Renal cortical epithelial cell (primary cell): ENCODE data around the gene NTNG2. TPM values are rescaled to one million over a fixed set of nuclear protein-coding genes. Genes with fewer than 3 reads are reported as not detected.
"Not testable (repeated sequence)": the region's sequence is repeated elsewhere in the genome, so short reads cannot be mapped to it uniquely, and the experiment has no call there.

Source experiments
- DNase-seq: peaks from one replicate; pipeline ENCODE4 v3.0.0-alpha.2; 2011; ENCODE audit warnings: low read depth
- total RNA-seq: library from RNA; depleted of rRNA; stranded (reverse); fragments of >200 nt; gene quantifications from 2 replicates; pipeline ENCODE4 v1.2.3, GENCODE V29; 2014

NTNG2 gene, protein sequence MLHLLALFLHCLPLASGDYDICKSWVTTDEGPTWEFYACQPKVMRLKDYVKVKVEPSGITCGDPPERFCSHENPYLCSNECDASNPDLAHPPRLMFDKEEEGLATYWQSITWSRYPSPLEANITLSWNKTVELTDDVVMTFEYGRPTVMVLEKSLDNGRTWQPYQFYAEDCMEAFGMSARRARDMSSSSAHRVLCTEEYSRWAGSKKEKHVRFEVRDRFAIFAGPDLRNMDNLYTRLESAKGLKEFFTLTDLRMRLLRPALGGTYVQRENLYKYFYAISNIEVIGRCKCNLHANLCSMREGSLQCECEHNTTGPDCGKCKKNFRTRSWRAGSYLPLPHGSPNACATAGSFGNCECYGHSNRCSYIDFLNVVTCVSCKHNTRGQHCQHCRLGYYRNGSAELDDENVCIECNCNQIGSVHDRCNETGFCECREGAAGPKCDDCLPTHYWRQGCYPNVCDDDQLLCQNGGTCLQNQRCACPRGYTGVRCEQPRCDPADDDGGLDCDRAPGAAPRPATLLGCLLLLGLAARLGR
- 0.15 and 0.17 TPM in 2 replicates for total RNA-seq

GRCh38 chr9:132161743-132162184 is at the start of gene NTNG2:
NTNG2 (plus strand) TSS chr9:132162058; CDS start chr9:132166832, 4,774 bp downstream.
- no peak for DNase-seq

DNA sequence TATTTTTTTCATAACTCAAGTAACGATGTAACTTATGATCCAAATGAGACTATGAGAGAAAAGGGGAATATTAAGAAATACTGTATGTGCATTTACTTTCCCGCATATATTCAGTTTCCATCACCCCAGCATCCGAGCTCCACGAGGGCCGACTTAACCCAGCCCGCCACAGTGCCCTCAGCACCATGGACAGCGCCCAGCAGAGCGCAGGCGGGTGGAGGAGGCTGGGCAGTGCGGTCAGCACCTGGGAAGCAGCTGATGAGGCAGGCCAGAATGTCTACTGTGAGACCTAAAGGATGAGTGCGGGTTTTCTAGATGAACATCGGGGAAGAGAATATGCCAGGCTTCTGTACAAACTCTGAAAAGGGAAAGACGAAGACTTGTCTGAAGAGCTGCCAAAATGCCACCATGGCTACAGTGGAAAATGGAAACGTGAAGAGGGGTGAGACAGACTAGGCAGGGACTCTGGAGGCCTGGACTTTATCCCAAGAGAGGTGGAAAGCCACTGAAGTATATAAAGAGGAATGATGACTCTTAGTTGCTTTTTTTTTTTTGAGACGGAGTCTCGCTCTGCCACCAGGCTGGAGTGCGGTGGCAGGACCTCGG is 47.7 kb upstream of the NTNG2 start:
- DNase-seq = peak; percentile 24

DNA sequence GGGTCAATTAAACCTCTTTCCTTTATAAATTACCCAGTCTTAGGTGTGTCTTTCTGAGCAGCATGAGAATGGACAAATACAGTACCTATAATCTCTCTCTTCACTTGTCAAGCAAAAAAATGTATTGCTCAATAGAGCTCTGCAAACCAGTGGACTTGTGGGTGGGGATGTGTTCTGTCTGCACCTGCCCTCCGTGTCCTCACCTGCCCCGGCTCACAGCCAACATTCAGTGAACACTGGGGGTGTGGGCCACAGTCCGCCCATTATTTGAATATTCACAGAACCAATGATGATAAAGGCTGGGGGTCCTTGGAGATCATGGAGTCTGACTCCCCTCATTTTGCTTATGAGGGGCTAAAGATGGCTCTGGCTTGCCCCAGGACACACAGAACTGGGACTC is 45.3 kb upstream of the NTNG2 start:
- no peak for DNase-seq

- DNase-seq = no peak
Observed at GRCh38 chr9:132117694-132118093, 44.2 kb upstream of the NTNG2 start.

DNA sequence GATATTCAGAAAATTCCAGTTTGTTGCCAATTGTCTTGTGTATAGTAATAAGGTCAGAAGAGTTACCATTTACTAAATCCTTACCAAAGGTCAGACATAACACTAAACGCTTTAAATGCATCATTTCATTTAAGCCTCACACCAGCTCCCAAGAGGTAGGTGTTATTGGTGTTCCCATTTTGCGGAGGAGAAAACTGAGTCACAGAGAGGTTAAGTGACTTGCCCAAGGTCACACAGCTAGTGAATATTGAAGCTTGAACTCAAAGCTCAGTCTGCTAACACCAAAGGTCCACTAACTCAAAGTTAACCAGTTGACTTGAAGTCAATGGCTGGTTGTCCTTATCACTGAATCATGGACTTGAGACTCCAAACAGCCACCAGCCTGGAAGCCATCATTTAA is 40.8 kb upstream of the NTNG2 start:
- DNase-seq = no peak

DNA sequence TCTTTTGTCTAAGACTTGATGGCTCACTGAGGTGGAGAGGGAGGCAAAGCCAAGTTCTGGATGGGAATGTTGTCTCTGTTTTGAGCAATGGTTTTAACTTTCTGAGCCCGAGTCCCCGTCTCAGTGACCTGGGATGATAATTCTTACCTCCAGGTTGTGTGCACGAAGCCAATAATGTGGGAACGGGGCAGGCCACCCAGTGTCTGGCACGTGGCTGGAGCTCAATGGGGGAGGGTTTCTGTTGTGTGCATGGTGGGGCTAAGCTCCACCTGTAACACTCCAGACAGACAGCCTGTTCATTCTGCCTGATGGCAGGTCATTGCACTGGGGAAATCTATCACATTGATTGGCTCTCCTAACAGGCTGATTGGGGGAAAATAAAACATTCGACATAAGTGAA is 37.1 kb upstream of the NTNG2 start:
- no peak for DNase-seq

- DNase-seq = no peak
Observed at GRCh38 chr9:132125361-132125760, 36.5 kb upstream of the NTNG2 start.

GRCh38 chr9:132125944-132126679 is 35.7 kb upstream of the NTNG2 start:
- DNase-seq = no peak

DNA sequence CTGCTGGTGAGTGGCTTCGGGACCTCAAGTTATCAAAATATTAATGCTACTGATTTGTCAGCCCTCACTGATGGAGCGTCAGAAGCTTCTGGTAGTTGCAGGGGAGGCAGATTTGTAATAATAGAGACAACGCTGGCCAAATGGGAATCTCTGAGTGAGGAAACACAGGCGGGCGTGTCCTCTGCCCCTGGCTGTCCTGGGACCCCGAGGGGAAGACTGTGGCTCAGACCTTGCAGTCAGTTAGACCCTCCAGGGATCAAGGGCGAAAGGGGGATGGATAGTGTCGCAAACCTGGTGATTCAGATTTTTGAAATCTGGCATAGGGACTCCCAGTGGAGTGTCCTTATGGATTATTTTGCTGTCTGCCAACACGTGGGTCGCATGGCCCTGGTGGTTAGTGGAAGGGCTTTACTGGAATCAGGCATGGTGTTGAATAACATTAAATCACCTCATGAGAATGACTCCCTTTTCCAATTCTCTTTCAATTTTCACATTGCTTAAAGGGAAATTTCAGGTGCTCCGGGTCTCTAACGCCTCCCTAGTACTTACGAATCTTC is 35.1 kb upstream of the NTNG2 start:
- no peak for DNase-seq

DNA sequence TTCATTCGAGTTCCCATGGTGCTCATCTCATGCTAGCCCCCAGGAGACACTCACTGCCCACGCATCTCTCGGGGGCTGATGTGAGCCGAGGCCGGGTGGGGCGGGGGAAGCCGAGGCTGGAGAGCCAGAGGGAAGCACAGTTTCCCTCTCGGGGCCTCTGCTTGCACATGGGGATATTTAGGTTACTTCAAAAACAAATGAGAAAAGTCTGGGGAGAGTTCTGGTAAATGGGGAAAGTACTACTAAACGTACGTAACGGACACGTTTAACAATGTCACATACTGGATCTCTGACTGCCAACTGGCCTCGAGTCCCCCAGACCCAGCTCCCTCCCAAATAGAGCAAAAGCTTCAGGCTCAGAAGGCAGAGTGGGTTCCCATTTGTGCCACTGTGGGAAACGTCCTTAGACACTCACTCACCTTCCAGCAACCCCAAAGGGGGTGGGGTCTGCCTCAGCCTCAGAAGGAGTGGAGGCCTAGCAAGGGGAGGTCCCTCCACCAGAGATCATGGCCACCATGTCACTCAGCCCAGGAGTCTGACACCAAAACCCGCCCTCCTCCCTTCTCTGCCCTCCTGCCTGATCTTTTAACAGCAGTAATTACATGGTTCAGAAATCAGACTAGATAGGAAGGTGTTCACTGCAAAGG is 33.8 kb upstream of the NTNG2 start:
- no peak for DNase-seq

GRCh38 chr9:132129535-132129934 is 32.3 kb upstream of the NTNG2 start:
- no peak for DNase-seq

DNA sequence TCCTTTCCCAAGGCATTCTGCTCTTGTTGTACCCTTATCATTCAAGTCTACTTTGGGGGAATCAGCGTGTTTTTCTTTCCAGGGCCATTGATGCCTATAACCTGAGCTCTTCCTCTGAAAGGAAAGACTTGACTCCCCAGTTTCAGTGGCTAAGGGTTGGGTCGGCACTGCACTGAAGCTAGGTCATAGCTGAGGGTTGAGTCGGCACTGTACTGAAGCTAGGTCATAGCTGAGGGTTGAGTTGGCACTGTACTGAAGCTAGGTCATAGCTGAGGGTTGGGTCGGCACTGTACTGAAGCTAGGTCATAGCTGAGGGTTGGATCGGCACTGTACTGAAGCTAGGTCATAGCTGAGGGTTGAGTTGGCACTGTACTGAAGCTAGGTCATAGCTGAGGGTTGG is 27.8 kb upstream of the NTNG2 start:
- DNase-seq = not testable (repeated sequence)

DNA sequence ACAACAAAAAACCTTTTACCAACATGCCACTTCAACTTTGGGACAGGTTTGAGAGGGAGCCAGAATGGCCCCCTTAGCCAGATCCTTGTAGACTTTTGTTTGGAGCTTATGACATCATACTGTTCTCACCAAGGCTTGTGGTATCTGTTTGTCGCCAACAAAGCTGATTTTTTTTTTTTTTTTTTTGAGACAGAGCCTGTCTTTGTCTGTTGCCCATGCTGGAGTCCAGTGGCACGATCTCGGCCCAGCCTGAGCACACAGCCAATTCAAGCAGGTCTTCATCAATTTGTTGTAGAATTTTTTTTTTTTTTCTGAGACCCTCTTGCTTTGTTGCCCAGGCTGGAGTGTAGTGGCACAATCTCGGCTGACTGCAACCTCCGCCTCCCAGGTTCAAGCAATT is 26.4 kb upstream of the NTNG2 start:
- no peak for DNase-seq

DNA sequence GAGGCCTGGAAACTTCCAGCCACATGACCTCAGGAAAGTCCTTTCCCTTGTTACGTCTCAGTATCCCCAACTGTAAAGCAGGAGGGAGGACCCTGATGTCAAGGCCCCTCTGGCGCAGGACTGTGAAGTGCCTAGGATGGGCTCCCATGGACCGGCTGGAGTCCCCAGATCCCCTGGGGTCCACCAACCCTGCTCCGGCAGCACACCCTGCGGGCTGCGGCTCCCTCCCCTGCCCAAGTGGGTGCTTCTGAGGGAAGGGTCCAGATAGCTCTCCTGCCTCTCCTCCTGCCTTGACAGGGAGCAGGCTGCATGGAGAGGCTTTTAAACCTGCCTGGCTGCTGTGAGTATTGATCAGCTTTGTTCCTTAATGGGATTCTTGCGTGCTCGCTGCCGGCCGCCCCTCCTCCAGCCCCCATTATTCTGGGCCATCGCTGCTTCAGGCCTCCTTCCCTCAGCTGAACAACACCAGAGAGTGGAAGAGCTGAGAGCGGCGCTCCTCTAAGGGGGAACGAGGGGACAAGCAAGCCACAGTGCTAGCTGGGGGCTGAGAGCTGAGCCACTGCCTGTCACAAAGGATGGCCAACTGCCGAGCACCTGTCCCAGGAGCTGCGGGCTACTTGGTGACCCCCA is 25.6 kb upstream of the NTNG2 start:
- DNase-seq = no peak

- DNase-seq = no peak
Observed at GRCh38 chr9:132141344-132141947, 20.4 kb upstream of the NTNG2 start.

DNA sequence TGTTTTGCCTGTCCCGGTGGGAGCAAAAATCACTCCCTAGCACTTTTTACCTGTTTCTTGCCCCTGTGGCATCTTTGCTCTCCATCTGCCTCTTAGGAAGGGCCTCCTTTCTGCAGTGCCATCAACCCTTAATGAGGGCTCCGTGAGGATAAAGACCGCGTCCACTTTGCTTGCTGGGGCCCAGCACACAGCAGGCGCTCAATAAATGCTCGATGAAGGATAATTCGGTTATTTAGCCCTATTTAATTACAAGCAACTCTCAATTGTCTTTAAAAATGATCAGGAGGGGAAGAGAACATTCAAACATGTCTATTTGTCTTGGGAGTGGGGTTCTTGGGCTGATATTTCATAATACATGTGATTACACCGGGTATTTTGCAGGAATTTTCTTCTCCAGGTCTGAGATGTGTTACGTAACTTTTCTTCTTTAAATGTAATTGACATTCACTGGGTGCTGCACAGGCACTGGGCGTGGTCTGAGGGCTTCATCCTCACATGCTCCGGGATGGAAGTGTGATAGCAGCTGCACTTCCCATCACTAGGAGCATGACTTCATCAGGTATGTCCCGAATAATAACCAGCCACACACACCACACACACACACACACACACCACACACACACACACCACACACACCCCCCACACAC is 19.8 kb upstream of the NTNG2 start:
- DNase-seq = peak; percentile 7

- DNase-seq = no peak
Observed at GRCh38 chr9:132142924-132143323, 18.9 kb upstream of the NTNG2 start.

DNA sequence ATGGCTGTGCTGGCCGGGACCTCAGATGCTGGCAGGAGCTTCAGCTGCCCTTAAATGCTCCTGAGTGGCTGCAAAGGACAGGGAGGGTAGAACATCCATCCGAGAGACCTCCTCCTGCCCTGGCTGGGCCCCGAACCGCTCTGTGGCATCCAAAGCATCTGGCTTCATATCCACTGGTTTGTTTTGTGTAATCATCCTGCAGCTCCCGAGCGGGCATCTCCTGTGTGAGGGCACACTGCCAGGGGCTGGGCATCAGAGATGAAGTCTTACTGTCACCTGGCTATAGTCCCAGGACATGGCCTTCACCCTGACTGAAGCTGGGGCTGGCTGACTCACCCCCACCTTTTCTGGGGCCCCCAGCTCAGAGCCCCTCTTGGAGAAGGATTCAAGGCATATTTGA is 18.5 kb upstream of the NTNG2 start:
- DNase-seq = no peak

GRCh38 chr9:132144708-132145365 is 17.0 kb upstream of the NTNG2 start:
- DNase-seq = peak; percentile 13

DNA sequence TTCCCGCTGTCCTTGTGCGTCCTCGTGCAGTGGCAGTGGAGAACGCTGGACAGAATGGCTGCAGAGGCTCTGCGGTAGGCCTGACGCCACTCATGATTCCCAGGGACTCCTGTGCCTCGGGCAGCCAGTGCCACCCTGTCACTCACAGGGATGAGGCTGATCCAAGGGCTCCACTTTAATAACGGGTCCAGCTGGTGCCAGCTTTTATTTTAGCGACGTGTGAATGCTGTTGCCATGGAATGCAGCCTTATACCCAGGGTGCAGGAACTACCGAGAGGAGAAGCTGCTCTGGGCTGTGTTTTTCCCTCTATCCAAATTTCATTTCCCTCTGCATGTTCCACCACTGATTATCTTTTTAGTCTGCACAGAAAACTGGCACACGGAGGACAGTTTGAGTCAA is 15.8 kb upstream of the NTNG2 start:
- no peak for DNase-seq
